Measurements from ENCODE around the gene CLPTM1.

GRCh38 chr19:45001087-45001739 is 46.0 kb downstream of the CLPTM1 start, which contains the start of gene RELB:
- TF ChIP-seq POLR2A (IDR thresholded peaks at IDR 0.05) (peak in 1 of 4 donors; percentile 72), CTCF (IDR thresholded peaks at IDR 0.05) (no peak), POLR2AphosphoS5 (IDR thresholded peaks at IDR 0.05) (peak; percentile 66 to 69), EP300 (IDR thresholded peaks at IDR 0.05) (peak in 2 of 4 donors; percentile 78 to 83)
